WTC11 (cell line): ENCODE measurements around the gene IER3IP1. TPM values are rescaled to one million over a fixed set of nuclear protein-coding genes. Genes with fewer than 3 reads are reported as not detected.

Experiments
- ATAC-seq: fragments of 200-7000 bp; cut with Tn5 transposase; 2 replicates; pipeline ENCODE4 v1.10.0; 2021; ENCODE audit warnings: mild to moderate bottlenecking, moderate library complexity
- CTCF ChIA-PET: fragments of 300-600 bp; sonication (Branson Sonifier 250); formaldehyde crosslinking; loops from one replicate; lab custom pipeline; 2021; ENCODE audit warnings: antibody characterized with exemption; lab: Charles Lee
- POLR2A ChIA-PET: fragments of 350-600 bp; sonication (Branson Sonifier 250); formaldehyde crosslinking; loops from one replicate; lab custom pipeline; 2021; ENCODE audit warnings: antibody characterized with exemption; lab: Charles Lee
- DNase-seq: peaks from one replicate; pipeline ENCODE4 v3.0.0; 2021; ENCODE audit warnings: low spot score
- H3K27ac Mint-ChIP-seq: 2 replicates; pipeline ENCODE4 v1.8.0; 2021; ENCODE audit warnings: mixed read lengths
- H3K27me3 Mint-ChIP-seq: 2 replicates; pipeline ENCODE4 v1.8.0; 2021; ENCODE audit warnings: low read depth, mild to moderate bottlenecking, moderate library complexity, mixed read lengths
- H3K36me3 Mint-ChIP-seq: 2 replicates; pipeline ENCODE4 v1.8.0; 2021; ENCODE audit warnings: mixed read lengths
- H3K4me1 Mint-ChIP-seq: 2 replicates; pipeline ENCODE4 v1.8.0; 2022; ENCODE audit warnings: mixed read lengths
- H3K4me3 Mint-ChIP-seq: 2 replicates; pipeline ENCODE4 v1.8.0; 2021; ENCODE audit warnings: mild to moderate bottlenecking, moderate library complexity, mixed read lengths
- H3K9me3 Mint-ChIP-seq: 2 replicates; pipeline ENCODE4 v1.8.0; 2021; ENCODE audit warnings: mixed read lengths
- FOXJ3 ChIP-seq: sonication (generic); formaldehyde crosslinking; IDR thresholded peaks from 2 replicates; pipeline ENCODE4 v1.9.0; 2021; ENCODE audit warnings: missing genetic modification reagents, mild to moderate bottlenecking, borderline replicate concordance
- GABPB1 ChIP-seq: sonication (generic); formaldehyde crosslinking; IDR thresholded peaks from 2 replicates; pipeline ENCODE4 v1.8.1; 2023; ENCODE audit warnings: mild to moderate bottlenecking, missing genetic modification reagents
- GRHL2 ChIP-seq: fragments of 250-450 bp; sonication (Bioruptor Pico); IDR thresholded peaks from 2 replicates; pipeline ENCODE4 v1.8.0; 2022; ENCODE audit warnings: mild to moderate bottlenecking, moderate library complexity; ENCODE audit not compliant: insufficient replicate concordance, severe bottlenecking
- KAT7 ChIP-seq: sonication (generic); formaldehyde crosslinking; IDR thresholded peaks from 2 replicates; pipeline ENCODE4 v1.8.1; 2023; ENCODE audit warnings: missing genetic modification reagents, mild to moderate bottlenecking, borderline replicate concordance
- MYBL2 ChIP-seq: sonication (generic); formaldehyde crosslinking; IDR thresholded peaks from 2 replicates; pipeline ENCODE4 v1.8.1; 2023; ENCODE audit warnings: mild to moderate bottlenecking, moderate library complexity, missing genetic modification reagents
- NFATC4 ChIP-seq: fragments of 250-450 bp; sonication (Bioruptor Pico); IDR thresholded peaks from 2 replicates; pipeline ENCODE4 v1.9.0; 2021; ENCODE audit warnings: mild to moderate bottlenecking
- NR3C1 ChIP-seq: sonication (generic); formaldehyde crosslinking; conservative IDR thresholded peaks from 2 replicates; pipeline ENCODE4 v1.8.1; 2023; ENCODE audit warnings: low read depth, mild to moderate bottlenecking, missing genetic modification reagents
- SMAD3 ChIP-seq: sonication (generic); formaldehyde crosslinking; IDR thresholded peaks from 2 replicates; pipeline ENCODE4 v1.8.0; 2022; ENCODE audit warnings: missing genetic modification reagents, mild to moderate bottlenecking, borderline replicate concordance
- SMAD4 ChIP-seq: sonication (generic); formaldehyde crosslinking; IDR thresholded peaks from 2 replicates; pipeline ENCODE4 v1.8.0; 2022; ENCODE audit warnings: mild to moderate bottlenecking, missing genetic modification reagents
- TEAD1 ChIP-seq: sonication (generic); formaldehyde crosslinking; IDR thresholded peaks from 2 replicates; pipeline ENCODE4 v1.8.0; 2022; ENCODE audit warnings: mild to moderate bottlenecking, missing genetic modification reagents
- TP53 ChIP-seq: sonication (generic); formaldehyde crosslinking; IDR thresholded peaks from 2 replicates; pipeline ENCODE4 v1.8.1; 2023; ENCODE audit warnings: mild to moderate bottlenecking, missing genetic modification reagents
- ZNF219 ChIP-seq: sonication (generic); formaldehyde crosslinking; IDR thresholded peaks from 2 replicates; pipeline ENCODE4 v1.8.0; 2023; ENCODE audit warnings: missing genetic modification reagents, mild to moderate bottlenecking, borderline replicate concordance
- ZNF396 ChIP-seq: fragments of 250-450 bp; sonication (Bioruptor Pico); IDR thresholded peaks from 2 replicates; pipeline ENCODE4 v1.8.0; 2021; ENCODE audit warnings: mild to moderate bottlenecking, moderate library complexity, borderline replicate concordance
- ZNF416 ChIP-seq: fragments of 250-450 bp; sonication (Bioruptor Pico); IDR thresholded peaks from 2 replicates; pipeline ENCODE4 v1.9.0; 2021; ENCODE audit warnings: mild to moderate bottlenecking, inconsistent platforms
- ZNF423 ChIP-seq: fragments of 250-450 bp; sonication (Bioruptor Pico); IDR thresholded peaks from 2 replicates; pipeline ENCODE4 v2.1.2; 2022; ENCODE audit warnings: mild to moderate bottlenecking, moderate library complexity
- ZSCAN18 ChIP-seq: fragments of 250-450 bp; sonication (Bioruptor Pico); IDR thresholded peaks from 2 replicates; pipeline ENCODE4 v2.1.2; 2022; ENCODE audit warnings: mild to moderate bottlenecking, moderate library complexity
- total RNA-seq: library from RNA; stranded (reverse); gene quantifications from 3 replicates; pipeline ENCODE4 v1.2.3, GENCODE V29; 2021
- TF ChIP-seq, protein P1 (sequence below): sonication (generic); formaldehyde crosslinking; IDR thresholded peaks from 2 replicates; pipeline ENCODE4 v1.8.1; 2022; ENCODE audit warnings: mild to moderate bottlenecking, moderate library complexity, missing genetic modification reagents
- TF ChIP-seq, protein P2 (sequence below): fragments of 250-450 bp; sonication (Bioruptor Pico); IDR thresholded peaks from 2 replicates; pipeline ENCODE4 v1.9.0; 2021; ENCODE audit warnings: moderate library complexity, mild to moderate bottlenecking, inconsistent platforms, borderline replicate concordance
- TF ChIP-seq, protein P3 (sequence below): fragments of 200-600 bp; IDR thresholded peaks from 2 replicates; pipeline ENCODE4 v1.8.0; 2022; ENCODE audit warnings: antibody characterized with exemption

IER3IP1 gene
- total RNA-seq, 1 experiment from 2014 or later: 7.7 TPM

- Mint-ChIP-seq H3K4me1 (peaks cover 24% of the 10 kb centered on the region), H3K4me3 (no peak overlapping the region), H3K27me3 (no peaks in the 10 kb centered on the region), H3K36me3 (peaks cover 20% of the 10 kb centered on the region), H3K27ac (no peak overlapping the region; the same call in 1 of the 2 replicates), H3K9me3 (no peaks in the 10 kb centered on the region)
- POLR2A ChIA-PET: no interaction called here
- ATAC-seq: no peak; the same call in none of the 2 replicates
- no peak for DNase-seq
- CTCF ChIA-PET: interaction anchor here (0.6 to 4.8 kb wide), 2 partner anchors 8 to 96 kb away, joined by 3 to 38 read pairs; no protein-coding TSS in a partner anchor
- TF ChIP-seq SMAD3 (no peak), GABPB1 (CRISPR knock-in tag) (no peak), ZNF396 (no peak), ZNF219 (no peak), GRHL2 (CRISPR knock-in tag) (no peak), FOXJ3 (CRISPR knock-in tag) (no peak), NR3C1 (CRISPR knock-in tag) (no peak), ZNF423 (CRISPR knock-in tag) (no peak), TEAD1 (CRISPR knock-in tag) (no peak), ZNF416 (CRISPR knock-in tag) (no peak), KAT7 (no peak), ZSCAN18 (CRISPR knock-in tag) (no peak), NFATC4 (no peak), MYBL2 (CRISPR knock-in tag) (no peak), SMAD4 (CRISPR knock-in tag) (no peak), TP53 (CRISPR knock-in tag) (no peak)
- TF ChIP-seq, protein P1, sequence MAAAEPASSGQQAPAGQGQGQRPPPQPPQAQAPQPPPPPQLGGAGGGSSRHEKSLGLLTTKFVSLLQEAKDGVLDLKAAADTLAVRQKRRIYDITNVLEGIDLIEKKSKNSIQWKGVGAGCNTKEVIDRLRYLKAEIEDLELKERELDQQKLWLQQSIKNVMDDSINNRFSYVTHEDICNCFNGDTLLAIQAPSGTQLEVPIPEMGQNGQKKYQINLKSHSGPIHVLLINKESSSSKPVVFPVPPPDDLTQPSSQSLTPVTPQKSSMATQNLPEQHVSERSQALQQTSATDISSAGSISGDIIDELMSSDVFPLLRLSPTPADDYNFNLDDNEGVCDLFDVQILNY (CRISPR knock-in tag): no peak
- TF ChIP-seq, protein P2, sequence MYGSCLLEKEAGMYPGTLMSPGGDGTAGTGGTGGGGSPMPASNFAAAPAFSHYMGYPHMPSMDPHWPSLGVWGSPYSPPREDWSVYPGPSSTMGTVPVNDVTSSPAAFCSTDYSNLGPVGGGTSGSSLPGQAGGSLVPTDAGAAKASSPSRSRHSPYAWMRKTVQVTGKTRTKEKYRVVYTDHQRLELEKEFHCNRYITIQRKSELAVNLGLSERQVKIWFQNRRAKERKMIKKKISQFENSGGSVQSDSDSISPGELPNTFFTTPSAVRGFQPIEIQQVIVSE (CRISPR knock-in tag): no peak
- TF ChIP-seq, protein P3, sequence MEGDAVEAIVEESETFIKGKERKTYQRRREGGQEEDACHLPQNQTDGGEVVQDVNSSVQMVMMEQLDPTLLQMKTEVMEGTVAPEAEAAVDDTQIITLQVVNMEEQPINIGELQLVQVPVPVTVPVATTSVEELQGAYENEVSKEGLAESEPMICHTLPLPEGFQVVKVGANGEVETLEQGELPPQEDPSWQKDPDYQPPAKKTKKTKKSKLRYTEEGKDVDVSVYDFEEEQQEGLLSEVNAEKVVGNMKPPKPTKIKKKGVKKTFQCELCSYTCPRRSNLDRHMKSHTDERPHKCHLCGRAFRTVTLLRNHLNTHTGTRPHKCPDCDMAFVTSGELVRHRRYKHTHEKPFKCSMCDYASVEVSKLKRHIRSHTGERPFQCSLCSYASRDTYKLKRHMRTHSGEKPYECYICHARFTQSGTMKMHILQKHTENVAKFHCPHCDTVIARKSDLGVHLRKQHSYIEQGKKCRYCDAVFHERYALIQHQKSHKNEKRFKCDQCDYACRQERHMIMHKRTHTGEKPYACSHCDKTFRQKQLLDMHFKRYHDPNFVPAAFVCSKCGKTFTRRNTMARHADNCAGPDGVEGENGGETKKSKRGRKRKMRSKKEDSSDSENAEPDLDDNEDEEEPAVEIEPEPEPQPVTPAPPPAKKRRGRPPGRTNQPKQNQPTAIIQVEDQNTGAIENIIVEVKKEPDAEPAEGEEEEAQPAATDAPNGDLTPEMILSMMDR: no peak
These were observed 67.8 kb downstream of the IER3IP1 start for GRCh38 chr18:47108373-47108772.

Other genes starting within 250 kb of the IER3IP1 start
- gene ELOA2, start 140.7 kb downstream of the IER3IP1 start, total RNA-seq: not detected in 3 replicates
- gene HDHD2, start 25.9 kb downstream of the IER3IP1 start, total RNA-seq: 42.1 to 57.6 TPM (median 49.6 TPM) in 3 replicates
- gene SKOR2, start 75.3 kb upstream of the IER3IP1 start, total RNA-seq: 0.34 to 1.3 TPM (median 0.37 TPM) in 3 replicates